C4-2B (cell line): ENCODE results near the gene ZNF221.

Source experiments
- H3K27ac ChIP-seq: fragments of 450-650 bp; 2 replicates; pipeline ENCODE4 v1.5.1; 2017
- ZFX ChIP-seq: fragments of 450-650 bp; IDR thresholded peaks from 2 replicates; pipeline ENCODE4 v1.6.1; 2017
- TF ChIP-seq, protein P1 (sequence below): fragments of 450-650 bp; conservative IDR thresholded peaks from 2 replicates; pipeline ENCODE4 v1.5.1; 2017; ENCODE audit warnings: mild to moderate bottlenecking

Gene ZNF221

DNA sequence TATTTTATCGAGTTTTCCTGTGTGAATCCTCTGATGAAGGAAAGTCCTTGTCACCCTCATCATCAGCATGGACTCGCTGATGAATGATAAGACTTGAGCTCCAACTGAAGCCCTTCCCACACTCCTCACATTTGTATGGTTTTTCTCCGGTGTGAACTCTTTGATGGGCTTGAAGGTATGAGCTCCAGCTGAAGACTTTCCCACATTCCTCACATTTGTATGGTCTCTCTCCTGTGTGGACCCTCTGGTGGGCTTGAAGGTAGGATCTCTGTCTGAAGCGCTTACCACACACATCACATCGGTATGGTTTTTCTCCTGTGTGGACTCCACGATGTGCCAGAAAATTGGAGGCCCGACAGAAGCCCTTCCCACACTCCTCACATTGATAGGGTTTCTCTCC is 37.6 kb upstream of the ZNF221 start:
- TF ChIP-seq, protein P1, sequence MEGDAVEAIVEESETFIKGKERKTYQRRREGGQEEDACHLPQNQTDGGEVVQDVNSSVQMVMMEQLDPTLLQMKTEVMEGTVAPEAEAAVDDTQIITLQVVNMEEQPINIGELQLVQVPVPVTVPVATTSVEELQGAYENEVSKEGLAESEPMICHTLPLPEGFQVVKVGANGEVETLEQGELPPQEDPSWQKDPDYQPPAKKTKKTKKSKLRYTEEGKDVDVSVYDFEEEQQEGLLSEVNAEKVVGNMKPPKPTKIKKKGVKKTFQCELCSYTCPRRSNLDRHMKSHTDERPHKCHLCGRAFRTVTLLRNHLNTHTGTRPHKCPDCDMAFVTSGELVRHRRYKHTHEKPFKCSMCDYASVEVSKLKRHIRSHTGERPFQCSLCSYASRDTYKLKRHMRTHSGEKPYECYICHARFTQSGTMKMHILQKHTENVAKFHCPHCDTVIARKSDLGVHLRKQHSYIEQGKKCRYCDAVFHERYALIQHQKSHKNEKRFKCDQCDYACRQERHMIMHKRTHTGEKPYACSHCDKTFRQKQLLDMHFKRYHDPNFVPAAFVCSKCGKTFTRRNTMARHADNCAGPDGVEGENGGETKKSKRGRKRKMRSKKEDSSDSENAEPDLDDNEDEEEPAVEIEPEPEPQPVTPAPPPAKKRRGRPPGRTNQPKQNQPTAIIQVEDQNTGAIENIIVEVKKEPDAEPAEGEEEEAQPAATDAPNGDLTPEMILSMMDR: no peak
- TF ChIP-seq ZFX: no peak

DNA sequence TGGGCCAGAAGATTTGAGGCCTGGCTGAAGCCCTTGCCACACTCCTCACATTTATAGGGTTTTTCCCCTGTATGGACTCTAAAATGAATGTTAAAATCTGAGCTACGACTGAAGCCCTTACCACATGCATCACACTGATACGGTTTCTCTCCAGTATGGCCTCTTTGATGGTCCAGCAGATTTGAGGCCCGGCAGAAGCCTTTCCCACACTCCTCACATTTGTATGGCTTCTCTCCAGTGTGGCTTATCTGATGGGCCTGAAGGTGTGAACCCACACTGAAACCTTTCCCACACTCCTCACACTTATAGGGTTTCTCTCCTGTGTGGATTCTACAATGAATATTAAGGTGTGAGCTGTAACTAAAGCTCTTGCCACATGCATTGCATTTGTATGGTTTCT is 37.0 kb upstream of the ZNF221 start:
- TF ChIP-seq, protein P1: no peak
- TF ChIP-seq ZFX: no peak
- H3K27ac ChIP-seq: no peak overlapping the region

More for the DNA sequence above, 37.6 kb upstream of the ZNF221 start:
- H3K27ac ChIP-seq: no peak overlapping the region

DNA sequence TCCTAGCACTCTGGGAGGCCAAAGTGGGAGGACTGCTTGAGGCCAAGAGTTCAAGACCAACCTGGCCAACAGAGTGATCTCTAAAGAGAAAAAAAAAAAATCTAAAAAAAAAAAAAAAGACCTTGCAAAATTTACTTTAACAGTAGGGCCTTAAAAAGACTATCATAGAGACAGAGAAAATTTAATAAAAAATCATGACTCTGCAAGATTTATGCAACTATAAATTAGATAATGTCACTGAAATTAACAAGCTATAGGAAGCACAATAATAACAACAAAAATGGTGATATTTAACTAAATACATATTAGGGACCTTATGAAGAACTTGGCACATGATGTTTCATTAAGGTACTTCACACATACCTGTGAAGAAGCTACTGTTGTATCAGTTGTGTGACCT is 27.2 kb upstream of the ZNF221 start:
- H3K27ac ChIP-seq: no peak overlapping the region
- no peak for TF ChIP-seq ZFX
- TF ChIP-seq, protein P1: no peak

DNA sequence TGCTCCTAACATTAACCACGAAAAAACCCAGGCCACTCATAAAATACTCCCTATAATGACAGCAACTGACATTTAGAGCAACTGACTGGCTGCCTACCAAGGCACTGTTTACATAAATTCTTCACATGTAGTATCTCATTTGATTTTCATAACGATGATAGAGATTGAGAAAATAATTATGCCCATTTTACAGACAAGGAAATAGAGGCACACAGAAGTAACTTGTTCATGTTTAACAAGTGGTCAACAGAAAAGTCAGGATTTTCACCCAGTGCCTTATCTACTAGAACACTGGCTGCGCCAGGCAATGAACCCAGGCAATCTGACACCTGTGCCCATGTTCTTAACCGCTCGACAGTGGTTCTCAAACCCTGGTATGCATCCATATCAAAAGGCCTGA is 22.2 kb upstream of the ZNF221 start:
- TF ChIP-seq, protein P1: no peak
- no peak for TF ChIP-seq ZFX
- H3K27ac ChIP-seq: no peak overlapping the region

DNA sequence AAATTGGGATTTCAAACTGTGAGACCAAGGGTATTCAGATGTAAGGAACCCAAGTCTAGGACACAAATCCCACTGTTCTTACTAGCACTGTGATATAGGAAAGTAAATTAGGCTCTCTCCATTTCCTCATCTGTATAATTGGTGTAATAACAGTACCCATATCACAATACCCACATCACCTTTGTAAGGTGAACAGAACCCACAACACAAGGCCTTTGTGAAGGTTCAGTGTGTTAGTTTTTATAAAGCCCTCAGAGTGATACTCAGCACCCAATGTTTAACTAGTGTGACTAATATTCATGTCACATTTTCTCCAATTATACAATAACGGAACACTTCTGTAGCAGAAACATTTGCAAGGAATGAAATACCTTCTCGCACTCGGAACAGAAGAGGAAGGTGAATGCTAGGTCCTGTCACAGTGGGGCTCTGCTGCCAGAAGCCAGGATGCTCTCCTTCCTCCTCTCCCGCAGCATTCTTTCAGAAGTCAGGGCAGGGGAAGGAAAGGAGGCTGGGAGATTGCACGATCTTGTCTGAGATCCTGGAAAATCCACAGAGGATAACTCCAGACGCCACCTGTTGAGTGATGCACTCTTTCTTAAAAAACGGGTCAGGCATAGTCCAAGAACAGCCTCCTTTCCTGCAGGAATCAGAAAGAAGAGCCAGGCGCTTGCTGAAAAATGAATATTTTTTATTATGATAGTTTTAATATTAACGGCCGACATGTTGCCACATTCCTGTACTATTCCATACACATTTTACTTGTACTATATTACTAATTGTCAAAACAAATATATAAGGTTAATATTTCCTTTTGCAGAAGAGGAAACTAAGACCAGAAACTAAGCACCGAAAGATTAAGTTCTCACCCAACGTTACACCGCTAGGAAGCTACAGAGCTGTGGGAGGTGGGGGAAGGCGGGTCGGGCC is 16.7 kb upstream of the ZNF221 start:
- H3K27ac ChIP-seq: peak overlapping the region; percentile 53

DNA sequence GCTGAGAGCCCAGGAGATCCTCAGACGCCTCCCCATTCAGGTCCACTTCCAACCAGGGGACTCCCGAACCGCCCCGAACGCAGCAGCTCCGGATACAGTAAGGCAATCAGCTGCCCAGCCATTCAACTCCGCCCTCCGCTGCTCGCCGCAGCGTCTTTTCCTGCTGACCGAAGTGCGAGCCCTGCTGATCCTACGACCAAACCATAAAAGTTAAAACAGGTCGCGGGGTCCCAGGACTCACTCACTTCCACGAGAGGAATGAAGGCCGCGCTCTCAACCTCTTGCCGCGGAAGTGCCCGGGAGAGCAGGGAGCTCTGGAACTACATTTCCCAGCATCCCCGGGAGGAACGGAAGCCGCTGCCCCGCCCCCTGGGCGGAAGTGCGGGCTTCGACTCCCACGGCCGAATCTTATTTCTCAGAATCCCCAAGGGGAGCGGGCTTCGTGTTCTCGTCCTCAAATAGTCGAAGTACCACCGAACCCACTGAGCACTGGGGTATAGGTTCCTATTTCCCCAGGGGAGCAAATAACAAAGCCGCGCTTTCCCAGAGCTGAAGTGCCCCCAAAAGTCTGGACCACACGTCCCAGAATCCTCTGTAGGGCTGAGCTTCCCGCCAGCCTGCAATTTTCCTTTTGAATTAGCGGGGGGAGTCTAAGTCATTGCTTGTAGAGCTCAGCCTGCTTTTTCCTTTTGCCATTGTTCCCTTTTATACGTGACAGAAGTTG is 15.9 kb upstream of the ZNF221 start, which contains the start of gene ZNF45:
Gene ZNF45 (minus strand): TSS at position 298 of the 724 bp plus-strand sequence. CDS start 13,097 bp downstream, outside the sequence.
- TF ChIP-seq, protein P1: no peak
- peak; percentile 63 for TF ChIP-seq ZFX
- H3K27ac ChIP-seq: peak within 1 kb of the TSS; percentile 53

More for the DNA sequence above, 16.7 kb upstream of the ZNF221 start:
- TF ChIP-seq ZFX: no peak
- TF ChIP-seq, protein P1: 0 out of 2 replicates have a peak, but pooled peaks have one; percentile 4

DNA sequence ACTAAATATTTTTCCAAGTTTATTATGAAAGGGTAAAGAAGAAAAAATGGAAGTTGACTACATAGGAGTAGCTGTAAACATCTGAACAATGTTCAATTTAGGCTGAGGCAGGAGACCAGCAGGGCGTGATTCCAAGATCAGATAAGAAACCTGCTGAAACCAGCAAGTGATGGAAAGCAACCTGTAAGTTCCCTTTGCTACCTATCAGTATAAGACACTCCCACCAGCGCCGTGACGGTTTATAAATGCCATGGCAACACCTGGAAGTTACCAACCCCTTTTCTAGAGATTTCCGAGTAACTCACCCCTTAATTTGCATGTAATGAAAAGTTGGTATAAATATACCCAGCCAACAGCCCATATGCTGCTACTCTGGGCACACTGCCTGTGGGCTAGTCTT is 14.8 kb upstream of the ZNF221 start:
- TF ChIP-seq, protein P1: no peak
- TF ChIP-seq ZFX: no peak
- no peak overlapping the region for H3K27ac ChIP-seq
